Stimulated activated CD4-positive, alpha-beta T cell treated with anti-CD3 and anti-CD28 coated beads, Interleukin-2, amount 100 ng/mL, for 24 hours (primary cell): Measurements from ENCODE around the gene MELK.

Source experiments
- DNase-seq, 2 donors: peaks; one replicate each; pipeline ENCODE4 v3.0.0-alpha.2; 2020

Gene MELK

DNA sequence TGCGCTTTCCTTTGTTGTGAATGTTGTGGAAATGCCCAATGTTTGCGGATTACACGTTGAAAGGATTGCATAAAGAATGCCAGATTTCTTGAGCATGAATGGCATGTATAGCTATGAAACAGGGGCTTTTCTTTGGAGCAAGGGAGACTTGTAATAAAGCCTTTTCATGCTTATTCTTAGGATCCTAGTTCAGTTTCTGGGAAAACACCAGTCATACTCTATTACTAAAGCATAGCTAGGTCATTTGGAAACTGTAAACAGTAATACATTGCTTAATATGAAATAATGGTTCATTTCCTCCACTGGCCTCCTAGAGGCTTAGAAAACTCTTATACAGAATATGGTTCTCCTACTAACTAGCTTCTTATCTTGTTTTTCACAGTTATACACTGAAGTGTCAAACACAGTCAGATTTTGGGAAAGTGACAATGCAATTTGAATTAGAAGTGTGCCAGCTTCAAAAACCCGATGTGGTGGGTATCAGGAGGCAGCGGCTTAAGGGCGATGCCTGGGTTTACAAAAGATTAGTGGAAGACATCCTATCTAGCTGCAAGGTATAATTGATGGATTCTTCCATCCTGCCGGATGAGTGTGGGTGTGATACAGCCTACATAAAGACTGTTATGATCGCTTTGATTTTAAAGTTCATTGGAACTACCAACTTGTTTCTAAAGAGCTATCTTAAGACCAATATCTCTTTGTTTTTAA lies 104.2 kb downstream of the MELK start:
- no peak for DNase-seq

- no peak for DNase-seq
Observed at GRCh38 chr9:36677611-36678010, 104.9 kb downstream of the MELK start.

DNA sequence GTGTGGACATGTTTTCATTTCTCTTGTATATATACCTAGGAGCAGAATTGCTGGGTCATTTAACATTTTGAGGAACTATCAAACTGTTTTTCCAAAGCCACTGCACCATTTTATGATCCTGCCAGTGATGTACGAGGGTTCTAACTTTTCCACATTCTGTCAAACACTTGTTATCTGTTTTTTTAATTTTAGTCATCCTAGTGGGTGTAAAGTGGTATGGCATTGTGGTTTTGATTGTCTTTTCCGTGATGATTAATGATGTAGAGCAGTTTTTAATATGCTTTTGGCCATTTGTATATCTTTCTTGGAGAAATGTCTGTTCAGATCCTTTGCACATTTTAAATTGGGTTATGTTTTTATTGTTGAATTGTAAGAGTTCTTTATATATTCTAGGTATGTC lies 107.0 kb downstream of the MELK start:
- DNase-seq, result no peak

- DNase-seq, result no peak
Observed at GRCh38 chr9:36686471-36686870, 113.8 kb downstream of the MELK start.

GRCh38 chr9:36690412-36691168 lies 117.9 kb downstream of the MELK start:
- DNase-seq, result no peak

- DNase-seq, result no peak
Observed at GRCh38 chr9:36691671-36692070, 119.0 kb downstream of the MELK start.

DNA sequence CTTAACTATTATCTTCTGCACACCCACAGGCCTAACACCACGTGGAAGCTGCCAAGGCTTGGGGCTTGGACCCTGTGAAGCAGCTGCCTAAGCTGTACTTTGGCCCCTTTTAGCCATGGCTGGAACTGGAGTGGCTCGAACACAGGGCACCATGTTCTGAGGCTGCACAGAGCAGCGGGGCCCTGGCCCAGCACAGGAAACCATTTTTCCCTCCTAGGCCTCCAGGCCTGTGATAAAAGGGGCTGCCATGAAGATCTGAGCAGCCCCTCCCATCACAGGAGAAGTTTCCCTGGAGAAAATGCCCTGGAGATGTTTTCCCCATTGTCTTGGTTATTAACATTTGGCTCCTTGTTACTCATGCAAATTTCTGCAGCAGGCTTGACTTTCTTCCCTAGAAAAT lies 126.3 kb downstream of the MELK start:
- no peak for DNase-seq

DNA sequence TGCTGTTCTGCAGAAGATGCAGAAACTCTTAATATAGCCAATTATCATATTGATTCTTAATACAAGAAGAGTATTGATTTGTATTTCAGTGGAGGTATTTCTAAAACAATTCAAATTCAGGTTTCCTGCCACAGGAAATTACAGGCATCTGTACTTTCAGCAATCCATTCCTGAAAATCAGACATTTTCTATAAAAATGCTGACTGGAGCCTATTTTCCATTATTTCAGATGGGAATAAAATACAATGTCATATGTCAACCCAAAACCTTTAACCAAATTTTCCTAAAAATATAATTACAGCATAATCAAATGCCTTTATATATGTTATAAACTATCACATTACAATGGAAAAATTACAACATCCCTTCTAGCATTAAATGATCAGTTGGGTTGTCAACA lies 131.5 kb downstream of the MELK start:
- DNase-seq, result no peak

- no peak for DNase-seq
Observed at GRCh38 chr9:36713515-36714490, 141.1 kb downstream of the MELK start.

DNA sequence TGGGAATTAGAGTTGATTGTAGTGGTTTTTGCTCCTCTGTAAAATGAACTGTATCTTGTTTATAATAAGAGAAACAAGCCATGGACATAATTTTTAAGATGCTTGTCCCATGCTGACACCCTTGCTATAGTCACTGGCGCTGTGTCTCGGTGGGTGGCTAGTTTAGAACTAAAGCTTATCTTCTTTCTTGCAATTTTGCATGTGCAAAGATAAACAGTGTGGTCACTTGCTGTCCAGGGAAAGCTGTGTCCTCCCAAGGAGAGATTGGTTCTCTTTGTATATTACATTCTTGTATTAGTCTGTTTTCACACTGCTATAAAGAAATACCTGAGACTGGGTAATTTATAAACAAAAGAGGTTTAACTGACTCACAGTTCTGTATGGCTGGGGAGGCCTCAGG lies 143.8 kb downstream of the MELK start:
- no peak for DNase-seq

GRCh38 chr9:36717276-36717675 lies 144.6 kb downstream of the MELK start:
- DNase-seq, result no peak

- no peak for DNase-seq
Observed at GRCh38 chr9:36718612-36719011, 145.9 kb downstream of the MELK start.

GRCh38 chr9:36720043-36720442 lies 147.3 kb downstream of the MELK start:
- no peak for DNase-seq

DNA sequence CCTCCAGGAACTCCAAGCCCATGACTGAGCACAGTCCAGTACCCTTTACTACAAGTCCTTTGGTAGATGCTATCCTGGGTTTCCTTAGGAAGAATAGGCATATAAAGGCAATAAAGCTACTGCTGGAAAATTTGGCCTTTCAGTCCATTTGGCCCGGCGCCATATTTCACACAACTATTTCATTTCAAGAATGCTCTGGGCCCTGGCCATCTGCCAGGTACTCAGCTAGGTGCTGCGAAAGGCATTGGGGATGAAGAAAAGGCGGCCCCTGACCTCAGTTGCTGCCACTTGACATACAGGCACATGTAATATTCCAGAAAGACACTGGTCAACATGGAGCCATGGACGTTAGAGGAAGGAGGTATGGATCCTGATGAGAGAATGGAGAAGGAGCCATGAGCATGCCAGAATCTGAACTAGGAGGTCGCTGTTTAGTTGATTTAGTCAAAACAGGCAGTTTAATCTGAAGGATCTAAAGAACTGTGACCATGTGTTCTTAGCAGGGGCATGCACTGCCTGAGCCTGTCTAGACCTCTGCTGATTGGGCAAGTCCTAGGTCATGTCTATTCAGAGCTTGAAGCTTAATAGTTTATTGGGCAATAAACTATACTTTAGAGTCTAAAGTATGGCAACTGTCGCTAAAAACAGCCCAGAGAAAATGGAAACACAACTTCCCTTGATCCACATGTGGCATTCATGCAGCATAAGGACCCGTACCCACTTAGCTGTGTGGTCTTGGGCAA lies 149.3 kb downstream of the MELK start:
- no peak for DNase-seq

DNA sequence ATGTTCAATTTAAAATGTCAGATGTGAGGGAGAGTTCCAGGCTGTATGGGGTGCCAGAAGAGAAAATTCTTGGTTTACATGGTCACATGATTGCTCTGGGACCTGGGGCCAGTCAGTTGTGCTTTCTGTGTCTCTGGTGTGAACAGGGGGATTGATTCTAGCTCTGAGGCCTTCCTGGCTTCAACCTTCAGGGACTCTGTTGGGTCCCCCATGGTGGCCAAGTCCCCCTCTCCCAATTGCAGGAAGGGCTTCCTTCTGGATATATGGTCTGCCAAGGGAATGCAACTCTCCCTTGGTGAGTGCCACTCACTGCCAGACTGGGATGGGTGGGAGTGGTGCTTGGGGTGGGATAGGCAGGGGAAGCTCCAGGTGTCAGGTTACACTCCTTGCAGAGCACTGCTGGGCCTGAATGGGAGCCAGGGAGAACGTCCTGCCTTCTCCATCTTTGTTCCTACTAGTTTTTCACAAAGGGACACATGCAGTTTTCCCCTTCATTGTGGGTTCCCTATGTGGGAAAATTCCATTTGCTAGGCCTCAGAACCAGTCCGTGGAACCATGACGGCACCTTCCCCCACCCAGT lies 153.2 kb downstream of the MELK start:
- no peak for DNase-seq
